Glomerular visceral epithelial cell (primary cell): ENCODE data around the gene RIIAD1.
"Not testable (repeated sequence)": the region's sequence is repeated elsewhere in the genome, so short reads cannot be mapped to it uniquely, and the experiment has no call there.

Experiments
- DNase-seq: peaks from one replicate; pipeline ENCODE4 v3.0.0-alpha.2; 2016; ENCODE audit errors: extremely low spot score

Gene RIIAD1

DNA sequence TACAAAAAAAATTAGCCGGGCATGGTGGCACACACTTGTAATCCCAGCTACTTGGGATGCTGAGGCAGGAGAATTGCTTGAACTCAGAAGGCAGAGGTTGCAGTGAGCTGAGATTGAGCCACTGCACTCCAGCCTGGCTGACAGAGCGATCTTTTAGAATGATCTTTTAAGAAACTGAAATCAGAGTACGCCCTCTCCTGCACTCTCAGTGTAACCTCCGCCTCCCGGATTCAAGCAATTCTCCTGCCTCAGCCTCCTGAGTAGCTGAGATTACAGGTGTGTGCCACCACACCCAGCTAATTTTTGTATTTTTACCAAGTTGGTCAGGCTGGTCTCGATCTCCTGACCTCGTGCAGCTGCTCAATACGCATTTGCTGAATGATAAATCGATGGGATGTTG, 12.7 kb downstream of the RIIAD1 start:
- not testable (repeated sequence) for DNase-seq

- no peak for DNase-seq
These were observed 15.7 kb downstream of the RIIAD1 start for GRCh38 chr1:151737026-151737425.

DNA sequence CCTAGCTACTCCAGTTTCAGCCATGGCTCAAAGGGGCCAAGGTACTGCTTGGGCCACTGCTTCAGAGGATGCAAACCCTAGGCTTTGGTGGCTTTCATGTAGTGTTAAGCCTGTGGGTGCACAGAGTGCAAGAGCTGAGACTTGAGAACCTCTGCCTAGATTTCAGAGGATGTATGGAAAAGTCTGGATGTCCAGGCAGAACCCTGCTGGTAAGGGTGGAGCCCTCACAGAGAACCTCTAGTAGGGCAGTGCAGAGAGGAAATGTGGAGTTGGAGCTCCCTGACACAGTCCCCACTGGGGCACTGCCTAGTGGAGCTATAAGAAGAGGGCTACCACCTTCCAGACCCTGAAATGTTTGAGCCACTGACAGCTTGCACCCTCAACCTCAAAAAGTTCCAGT, 16.2 kb downstream of the RIIAD1 start:
- no peak for DNase-seq

GRCh38 chr1:151739590-151740355, 18.5 kb downstream of the RIIAD1 start:
- DNase-seq, result no peak

DNA sequence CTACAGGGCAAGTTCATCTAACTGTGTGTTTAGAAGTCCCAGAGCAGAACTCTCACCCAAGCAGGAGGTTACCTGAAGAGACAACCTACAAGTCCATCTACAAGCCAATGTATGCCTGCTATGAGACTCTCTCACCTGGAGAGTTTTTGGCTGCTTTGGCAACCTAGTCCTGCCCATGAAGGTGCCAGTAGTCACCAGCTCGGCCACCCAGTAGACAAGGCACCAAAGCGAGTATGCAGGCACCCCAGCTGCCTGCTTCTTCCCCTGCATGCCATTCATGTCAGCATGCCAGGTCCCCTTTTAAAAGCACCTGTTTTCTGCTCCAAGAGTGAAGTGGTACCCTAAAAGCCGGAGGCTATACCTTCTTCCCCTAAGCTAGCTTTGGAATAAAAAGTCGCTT, 20.2 kb downstream of the RIIAD1 start:
- DNase-seq, result no peak

DNA sequence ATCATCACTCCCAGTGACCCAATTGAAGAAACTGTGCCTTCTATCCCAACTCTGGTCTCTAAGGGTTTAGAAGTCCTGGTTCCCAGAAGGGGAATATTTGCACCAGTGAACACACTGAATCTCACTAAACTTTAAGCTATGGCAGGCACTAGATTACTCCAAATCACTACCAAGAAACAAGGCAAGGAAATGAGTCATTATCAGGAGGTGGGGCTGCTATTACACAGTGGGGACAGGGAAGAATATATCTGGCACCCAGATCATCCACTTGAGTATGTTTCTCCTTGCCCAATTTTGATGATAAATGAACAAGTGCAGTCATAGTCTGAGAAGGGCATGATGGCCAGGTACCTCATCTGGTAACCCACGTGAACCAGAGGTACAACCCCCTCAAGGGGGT, 35.0 kb downstream of the RIIAD1 start:
- no peak for DNase-seq

DNA sequence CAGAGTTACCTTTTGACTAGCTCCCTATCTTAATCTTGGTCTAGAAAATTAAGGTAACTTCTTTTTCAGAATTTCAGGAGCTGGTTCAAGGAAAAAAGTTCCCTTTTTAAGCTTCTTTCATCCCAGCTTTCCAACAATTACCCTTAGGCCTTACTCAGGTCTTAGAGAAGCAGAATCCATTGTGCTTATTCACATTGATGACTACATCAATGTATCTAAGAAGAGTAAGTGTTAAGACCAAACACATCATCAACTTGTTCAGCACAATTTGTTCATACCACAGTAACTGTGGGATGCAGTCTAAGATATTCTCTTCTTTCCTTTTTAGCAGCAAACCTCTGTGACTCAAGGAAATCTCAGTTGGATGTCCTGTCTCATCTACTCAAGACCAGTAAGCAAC, 37.9 kb downstream of the RIIAD1 start:
- no peak for DNase-seq

GRCh38 chr1:151760597-151761385, 39.5 kb downstream of the RIIAD1 start:
- DNase-seq, result peak; percentile 8

DNA sequence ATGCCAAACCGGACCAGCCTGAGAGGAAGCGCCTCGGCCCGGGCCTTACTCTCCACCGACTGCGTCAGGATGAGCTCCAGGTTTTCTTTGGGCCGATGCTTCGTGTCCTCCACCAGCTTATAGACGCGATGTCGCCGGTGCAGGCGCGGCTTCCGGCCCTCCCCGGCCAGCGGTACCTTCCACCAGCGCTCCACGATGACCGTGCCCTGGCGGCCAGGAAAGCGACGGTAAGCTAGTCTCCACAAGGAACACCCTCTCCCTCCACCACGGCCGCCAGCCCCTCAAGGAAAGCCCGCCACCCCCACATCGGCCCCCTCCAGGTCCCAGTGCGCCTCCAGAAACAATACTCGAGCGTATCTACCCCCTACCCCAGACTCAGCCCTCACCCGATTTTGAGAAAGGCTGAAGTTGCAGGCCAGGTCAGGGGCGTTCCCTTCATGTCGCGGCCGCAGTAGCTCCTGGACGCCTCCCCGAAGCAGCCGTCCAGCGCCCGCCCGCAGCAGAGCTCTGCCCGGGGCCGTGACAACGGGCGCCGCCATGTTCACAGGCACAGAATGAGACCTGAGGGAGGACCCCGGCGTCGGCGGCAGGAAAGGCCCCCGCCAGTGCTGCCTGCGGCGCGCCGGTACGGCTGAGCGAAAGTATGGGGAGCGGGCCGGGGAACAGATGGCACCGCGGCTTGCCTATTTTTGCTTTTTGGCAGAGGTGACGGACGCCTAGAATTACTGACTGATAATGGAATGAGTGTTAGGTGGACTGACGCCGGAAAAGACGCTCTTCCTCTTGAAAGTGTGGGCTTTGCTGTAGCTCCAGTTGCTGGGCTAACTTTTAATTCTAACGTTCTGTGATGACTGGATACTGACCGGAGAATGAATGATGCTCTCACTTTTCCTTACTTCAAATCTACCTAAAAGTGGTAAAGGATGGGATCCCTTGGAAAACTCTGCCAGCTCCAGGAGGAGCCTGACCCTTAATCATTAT, 41.9 kb downstream of the RIIAD1 start, which contains the start of gene MRPL9:
Gene MRPL9 (minus strand): TSS at position 556 of the 981 bp plus-strand sequence. CDS start 17 bp downstream, at position 539.
- peak; percentile 80 for DNase-seq

DNA sequence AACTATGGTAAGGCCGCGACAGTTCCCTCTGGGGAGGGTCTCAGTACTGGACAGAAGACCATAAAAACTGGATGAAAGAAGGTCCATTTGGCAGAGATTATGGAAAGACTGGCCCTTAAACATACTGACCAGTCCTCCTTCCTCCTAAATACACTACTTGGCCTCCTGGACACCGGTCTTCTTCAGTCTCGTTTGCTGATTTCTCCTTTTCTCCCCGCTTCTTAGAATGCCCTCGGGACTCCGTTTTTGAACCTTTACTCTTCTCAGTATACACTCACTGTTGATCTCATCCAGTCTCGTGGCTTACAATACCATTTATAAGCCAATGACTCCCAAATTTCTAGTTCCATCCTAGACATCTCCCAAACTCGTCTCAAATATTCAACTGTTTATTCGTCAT, 42.7 kb downstream of the RIIAD1 start:
- no peak for DNase-seq

GRCh38 chr1:151768351-151769066, 47.2 kb downstream of the RIIAD1 start:
- not testable (repeated sequence) for DNase-seq

- not testable (repeated sequence) for DNase-seq
These were observed 47.9 kb downstream of the RIIAD1 start for GRCh38 chr1:151769270-151769669.

DNA sequence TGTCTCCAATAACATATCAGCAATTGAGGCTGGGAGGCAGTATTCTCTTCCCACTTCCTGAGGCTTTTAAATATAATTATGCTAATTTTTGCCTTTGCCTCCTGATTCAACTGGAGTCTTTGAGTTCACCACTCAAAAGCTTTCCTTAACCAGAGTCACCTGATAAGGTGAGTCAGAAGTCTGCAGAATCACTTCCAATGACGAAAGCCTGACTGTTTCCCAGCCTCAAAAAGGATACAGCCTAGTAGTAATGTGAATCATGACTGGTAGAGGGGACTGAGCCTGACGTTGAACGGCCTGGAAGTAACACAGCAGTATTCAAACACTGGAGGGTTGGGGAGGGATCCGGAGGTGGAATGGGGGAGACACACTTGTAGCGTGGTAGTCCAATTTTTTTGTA, 52.4 kb downstream of the RIIAD1 start:
- DNase-seq, result peak; percentile 50

- DNase-seq, result no peak
These were observed 53.1 kb downstream of the RIIAD1 start for GRCh38 chr1:151774256-151774922.

GRCh38 chr1:151775894-151776664, 54.8 kb downstream of the RIIAD1 start:
- DNase-seq, result no peak

- DNase-seq, result no peak
These were observed 55.3 kb downstream of the RIIAD1 start for GRCh38 chr1:151776665-151777062.

DNA sequence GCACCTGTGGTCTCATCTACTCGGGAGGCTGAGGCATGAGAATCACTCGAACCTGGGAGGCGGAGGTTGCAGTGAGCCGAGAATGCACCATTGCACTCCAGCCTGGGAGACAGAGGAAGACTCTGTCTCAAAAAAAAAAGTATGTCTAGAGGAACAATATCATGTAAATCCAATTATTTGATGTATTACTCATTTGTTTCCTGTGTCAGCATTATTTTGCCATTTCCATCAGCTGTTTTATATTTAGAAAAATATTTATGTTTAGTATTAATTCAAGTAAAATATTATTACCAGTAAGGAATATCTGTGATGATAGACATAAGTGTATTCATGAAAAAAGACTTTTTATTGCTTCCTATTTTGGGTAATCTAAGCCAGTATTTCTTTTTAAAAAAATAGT, 56.0 kb downstream of the RIIAD1 start:
- no peak for DNase-seq
